ENCODE measurements around the gene TNS2. TPM values are rescaled to one million over a fixed set of nuclear protein-coding genes. Genes with fewer than 3 reads are reported as not detected.

The TNS2 gene
- total and polyA plus RNA-seq, 2 experiments from 2014 or later: 1.8 to 6.9 TPM

DNA sequence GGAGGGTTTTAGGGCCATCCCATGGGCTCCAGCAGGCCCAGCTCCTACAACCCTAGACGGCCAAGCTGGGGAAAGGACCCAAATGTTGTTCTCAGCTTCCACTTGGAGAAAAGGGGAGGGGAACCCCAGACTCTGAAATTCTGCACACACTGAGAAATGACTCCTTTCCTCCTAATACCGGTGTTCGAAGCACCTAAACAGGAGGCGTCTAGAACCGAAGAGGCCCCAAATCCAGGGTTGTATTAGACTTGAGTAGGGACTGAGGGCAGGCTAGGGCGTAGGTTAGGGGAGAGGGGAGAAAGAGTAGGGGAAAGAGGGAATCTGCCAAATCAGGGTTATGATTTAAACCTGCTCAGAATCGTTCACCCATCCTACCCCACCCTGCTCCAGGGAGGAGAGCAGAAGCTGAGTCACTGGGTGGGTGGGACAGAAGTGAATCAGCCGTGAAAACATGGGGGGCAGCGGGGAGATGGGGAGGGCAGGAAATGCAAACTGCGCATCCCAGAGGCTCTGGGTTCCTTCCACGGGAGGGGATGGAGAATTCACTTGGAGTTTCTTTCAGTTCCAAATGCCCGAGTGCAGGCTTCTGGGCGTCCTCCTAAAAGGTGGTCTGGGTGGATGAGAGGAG is 48.6 kb downstream of the TNS2 start (continued):
- TF ChIP-seq REST (IDR thresholded peaks at IDR 0.05; ENCODE audit: unreplicated experiment) (no peak), CREB1 (CRISPR knock-in tag; IDR thresholded peaks at IDR 0.05; ENCODE audit: low read depth) (no peak), EZH2phosphoT487 (IDR thresholded peaks at IDR 0.05; ENCODE audit: unreplicated experiment) (no peak), ZNF114 (CRISPR knock-in tag; IDR thresholded peaks at IDR 0.05) (no peak), POLR2AphosphoS5 (IDR thresholded peaks at IDR 0.05; ENCODE audit: low read depth) (no peak), JUNB (IDR thresholded peaks at IDR 0.05; ENCODE audit: unreplicated experiment) (no peak), NANOG (IDR thresholded peaks at IDR 0.05; ENCODE audit: borderline replicate concordance) (no peak)
- TF ChIP-seq, protein P1, sequence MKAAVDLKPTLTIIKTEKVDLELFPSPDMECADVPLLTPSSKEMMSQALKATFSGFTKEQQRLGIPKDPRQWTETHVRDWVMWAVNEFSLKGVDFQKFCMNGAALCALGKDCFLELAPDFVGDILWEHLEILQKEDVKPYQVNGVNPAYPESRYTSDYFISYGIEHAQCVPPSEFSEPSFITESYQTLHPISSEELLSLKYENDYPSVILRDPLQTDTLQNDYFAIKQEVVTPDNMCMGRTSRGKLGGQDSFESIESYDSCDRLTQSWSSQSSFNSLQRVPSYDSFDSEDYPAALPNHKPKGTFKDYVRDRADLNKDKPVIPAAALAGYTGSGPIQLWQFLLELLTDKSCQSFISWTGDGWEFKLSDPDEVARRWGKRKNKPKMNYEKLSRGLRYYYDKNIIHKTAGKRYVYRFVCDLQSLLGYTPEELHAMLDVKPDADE (IDR thresholded peaks at IDR 0.05): no peak
- TF ChIP-seq, protein P2, sequence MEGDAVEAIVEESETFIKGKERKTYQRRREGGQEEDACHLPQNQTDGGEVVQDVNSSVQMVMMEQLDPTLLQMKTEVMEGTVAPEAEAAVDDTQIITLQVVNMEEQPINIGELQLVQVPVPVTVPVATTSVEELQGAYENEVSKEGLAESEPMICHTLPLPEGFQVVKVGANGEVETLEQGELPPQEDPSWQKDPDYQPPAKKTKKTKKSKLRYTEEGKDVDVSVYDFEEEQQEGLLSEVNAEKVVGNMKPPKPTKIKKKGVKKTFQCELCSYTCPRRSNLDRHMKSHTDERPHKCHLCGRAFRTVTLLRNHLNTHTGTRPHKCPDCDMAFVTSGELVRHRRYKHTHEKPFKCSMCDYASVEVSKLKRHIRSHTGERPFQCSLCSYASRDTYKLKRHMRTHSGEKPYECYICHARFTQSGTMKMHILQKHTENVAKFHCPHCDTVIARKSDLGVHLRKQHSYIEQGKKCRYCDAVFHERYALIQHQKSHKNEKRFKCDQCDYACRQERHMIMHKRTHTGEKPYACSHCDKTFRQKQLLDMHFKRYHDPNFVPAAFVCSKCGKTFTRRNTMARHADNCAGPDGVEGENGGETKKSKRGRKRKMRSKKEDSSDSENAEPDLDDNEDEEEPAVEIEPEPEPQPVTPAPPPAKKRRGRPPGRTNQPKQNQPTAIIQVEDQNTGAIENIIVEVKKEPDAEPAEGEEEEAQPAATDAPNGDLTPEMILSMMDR (conservative IDR thresholded peaks at IDR 0.05; ENCODE audit: low read depth in 2 of 2): no peak

- H3K9me2 ChIP-seq (ENCODE audit: insufficient read depth): no peaks in the 10 kb centered on the region
- peak overlapping the region; percentile 95 for H2AFZ ChIP-seq
- DNase-seq (ENCODE audit: low spot score): peak; percentile 90
- H3K4me3 ChIP-seq: peak overlapping the region; percentile 96
- H3K27me3 ChIP-seq (ENCODE audit: insufficient read depth): peaks cover 26% of the 10 kb centered on the region
- H3K4me2 ChIP-seq: peak overlapping the region; percentile 100
- Mint-ChIP-seq H3K9me3 (no peaks in the 10 kb centered on the region), H3K36me3 (ENCODE audit: low read depth) (no peaks in the 10 kb centered on the region; the same call in 2 of the 3 replicates), H3K27ac (no peak overlapping the region), H3K4me1 (peaks cover 34% of the 10 kb centered on the region), H3K27me3 (ENCODE audit: insufficient read depth, low read depth, poor library complexity) (peaks cover 32% of the 10 kb centered on the region), H3K4me3 (peak overlapping the region; percentile 89)
- H3K36me3 ChIP-seq (ENCODE audit: insufficient read depth): no peaks in the 10 kb centered on the region
- H3K79me2 ChIP-seq (replicated peaks; ENCODE audit: insufficient read depth): no peaks in the 10 kb centered on the region
- no peak overlapping the region for H3K27ac ChIP-seq (ENCODE audit: low read depth)
- peaks cover 21% of the 10 kb centered on the region for H3K4me1 ChIP-seq (ENCODE audit: insufficient read depth)
- TF ChIP-seq ZNF114 (CRISPR knock-in tag; IDR thresholded peaks at IDR 0.05) (no peak), EZH2 (IDR thresholded peaks at IDR 0.05; ENCODE audit: low read depth, unreplicated experiment) (no peak), ZNF331 (CRISPR knock-in tag; IDR thresholded peaks at IDR 0.05; ENCODE audit: low read depth) (no peak), POLR2AphosphoS5 (IDR thresholded peaks at IDR 0.05; ENCODE audit: low read depth) (no peak), REST (IDR thresholded peaks at IDR 0.05; ENCODE audit: unreplicated experiment) (no peak), JUNB (IDR thresholded peaks at IDR 0.05; ENCODE audit: unreplicated experiment) (no peak), NANOG (IDR thresholded peaks at IDR 0.05; ENCODE audit: borderline replicate concordance) (no peak), CREB1 (CRISPR knock-in tag; IDR thresholded peaks at IDR 0.05; ENCODE audit: low read depth) (no peak)
- TF ChIP-seq, protein P2 (conservative IDR thresholded peaks at IDR 0.05; ENCODE audit: low read depth in 2 of 2): peak; percentile 93 to 95
- ATAC-seq: peak; percentile 25
- H3F3A ChIP-seq (replicated peaks; ENCODE audit: low read depth): peaks cover 20% of the 10 kb centered on the region
- H4K20me1 ChIP-seq (replicated peaks; ENCODE audit: insufficient read depth): no peaks in the 10 kb centered on the region
These were observed 49.4 kb downstream of the TNS2 start for GRCh38 chr12:53099071-53099882.

Data from GM23338 (cell line).